ENCODE data around the gene KAZN.
A peak's percentile ranks its signal among the peaks of the same experiment; 100 is the strongest.

DNA sequence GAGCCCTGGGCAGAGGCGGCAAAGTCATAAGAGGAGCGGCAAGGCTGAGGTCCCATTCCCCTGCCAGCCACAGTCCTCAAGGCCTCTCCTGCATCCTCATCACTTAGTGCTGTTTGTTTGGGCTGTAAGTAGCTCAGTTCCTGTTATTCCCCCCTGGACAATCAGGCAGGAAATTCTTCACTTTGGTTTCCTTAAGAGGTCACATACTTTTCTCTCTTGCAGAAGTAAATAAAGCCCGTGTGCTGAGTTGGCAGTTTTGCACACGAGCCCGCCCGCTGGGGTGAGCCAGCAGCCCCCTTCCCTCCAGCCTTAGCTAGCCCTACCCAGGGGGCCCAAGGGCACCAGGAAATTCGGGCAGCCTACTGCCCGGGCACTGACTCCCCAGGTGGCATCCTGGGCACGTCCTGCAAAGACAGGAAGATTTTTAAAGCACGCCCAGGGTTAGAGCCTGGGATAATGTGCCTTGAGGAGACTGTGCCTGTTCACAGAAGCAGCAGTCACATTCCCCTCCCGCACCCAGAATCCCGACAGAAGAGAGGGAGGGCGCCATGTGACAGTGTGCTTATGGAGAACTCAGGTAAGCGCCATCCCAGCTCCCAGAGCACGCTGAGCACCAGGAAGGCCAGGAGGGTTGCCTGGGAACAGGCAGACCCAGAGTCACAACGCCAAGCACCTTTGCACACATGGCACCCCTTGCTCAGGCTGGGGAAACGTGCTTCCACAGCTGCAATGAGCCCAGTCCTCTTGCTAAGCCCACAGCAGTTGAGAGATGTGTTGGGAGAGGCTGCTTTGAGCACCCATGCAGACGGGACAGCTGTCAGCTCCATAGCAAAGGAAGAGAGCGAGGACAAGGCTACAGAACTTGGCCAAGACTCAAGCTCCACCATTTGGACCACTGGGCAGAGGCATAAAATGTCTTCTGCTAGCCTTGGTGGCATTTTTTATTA is 410.6 kb downstream of the KAZN start:
- TF ChIP-seq POLR2A (IDR thresholded peaks at IDR 0.05; ENCODE audit: control extremely low read depth in 1 of 2, low read depth in 2 of 2, low read length in 2 of 2): no peak
- TF ChIP-seq CTCF (IDR thresholded peaks at IDR 0.05; ENCODE audit: control extremely low read depth in 1 of 3, insufficient read depth in 1 of 3, low read depth in 1 of 3, low read length in 3 of 3): no peak
- TF ChIP-seq EP300 (IDR thresholded peaks at IDR 0.05; ENCODE audit: borderline replicate concordance in 1 of 2, low read depth in 2 of 2, low read length in 2 of 2): no peak
- no peak for TF ChIP-seq EZH2 (IDR thresholded peaks at IDR 0.05; ENCODE audit: low read depth, low read length, severe bottlenecking)
- TF ChIP-seq SIX5 (IDR thresholded peaks at IDR 0.05; ENCODE audit: low read depth, low read length): no peak
- TF ChIP-seq SUZ12 (IDR thresholded peaks at IDR 0.05; ENCODE audit: low read length): no peak
- TF ChIP-seq, protein P1, sequence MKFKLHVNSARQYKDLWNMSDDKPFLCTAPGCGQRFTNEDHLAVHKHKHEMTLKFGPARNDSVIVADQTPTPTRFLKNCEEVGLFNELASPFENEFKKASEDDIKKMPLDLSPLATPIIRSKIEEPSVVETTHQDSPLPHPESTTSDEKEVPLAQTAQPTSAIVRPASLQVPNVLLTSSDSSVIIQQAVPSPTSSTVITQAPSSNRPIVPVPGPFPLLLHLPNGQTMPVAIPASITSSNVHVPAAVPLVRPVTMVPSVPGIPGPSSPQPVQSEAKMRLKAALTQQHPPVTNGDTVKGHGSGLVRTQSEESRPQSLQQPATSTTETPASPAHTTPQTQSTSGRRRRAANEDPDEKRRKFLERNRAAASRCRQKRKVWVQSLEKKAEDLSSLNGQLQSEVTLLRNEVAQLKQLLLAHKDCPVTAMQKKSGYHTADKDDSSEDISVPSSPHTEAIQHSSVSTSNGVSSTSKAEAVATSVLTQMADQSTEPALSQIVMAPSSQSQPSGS (IDR thresholded peaks at IDR 0.05; ENCODE audit: low read length): no peak
- TF ChIP-seq, protein P2, sequence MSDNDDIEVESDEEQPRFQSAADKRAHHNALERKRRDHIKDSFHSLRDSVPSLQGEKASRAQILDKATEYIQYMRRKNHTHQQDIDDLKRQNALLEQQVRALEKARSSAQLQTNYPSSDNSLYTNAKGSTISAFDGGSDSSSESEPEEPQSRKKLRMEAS (IDR thresholded peaks at IDR 0.05): 0 out of 2 replicates have a peak, but pooled peaks have one; percentile 15
- TF ChIP-seq RBBP5 (IDR thresholded peaks at IDR 0.05; ENCODE audit: borderline replicate concordance, low read depth, low read length): no peak
- TF ChIP-seq FOSL1 (IDR thresholded peaks at IDR 0.05; ENCODE audit: insufficient read depth, low read depth, low read length): no peak
- TF ChIP-seq RFX5 (IDR thresholded peaks at IDR 0.05; ENCODE audit: borderline replicate concordance, low read depth, low read length): no peak
